Stomach (tissue), 4 donors: ENCODE measurements around the gene GLS.

ENCODE experiments used
- CTCF ChIP-seq, 7 experiments: fragments of 450-650 bp in 4 of 7; fragments of 200-600 bp in 3 of 7; sonication (generic) in 3 of 7; IDR thresholded peaks; one replicate each; pipeline ENCODE4 v1.5.1; 2016 to 2019; ENCODE audit warnings: antibody characterized with exemption in 7 of 7, control low read depth in 2 of 7, mild to moderate bottlenecking in 1 of 7
- EP300 ChIP-seq: sonication (generic); formaldehyde crosslinking; IDR thresholded peaks from one replicate; pipeline ENCODE4 v1.6.1; 2017; ENCODE audit warnings: antibody characterized with exemption

- TF ChIP-seq EP300 = no peak
- no peak for TF ChIP-seq CTCF (IDR thresholded peaks at IDR 0.05)
Observed at GRCh38 chr2:190965580-190966222, 85.1 kb downstream of the GLS start.
